GM21390 (cell line): ENCODE measurements around the gene TOR2A.
"Not testable (repeated sequence)": the region's sequence is repeated elsewhere in the genome, so short reads cannot be mapped to it uniquely, and the experiment has no call there.

Experiments used
- ATAC-seq: cut with Tn5 transposase; IDR thresholded peaks from one replicate; pipeline ENCODE4 v1.9.1; 2021; ENCODE audit not compliant: unreplicated experiment

TOR2A gene

GRCh38 chr9:127734747-127735529, at the start of gene TOR2A:
TOR2A (minus strand) TSS chr9:127735294; CDS start chr9:127735270, 24 bp downstream.
- ATAC-seq = peak; percentile 79

- no peak for ATAC-seq
Observed at GRCh38 chr9:127783111-127784008, 48.3 kb upstream of the TOR2A start.

GRCh38 chr9:127781806-127782205, 46.7 kb upstream of the TOR2A start:
- no peak for ATAC-seq

- not testable (repeated sequence) for ATAC-seq
Observed at GRCh38 chr9:127780909-127781308, 45.8 kb upstream of the TOR2A start.

- no peak for ATAC-seq
Observed at GRCh38 chr9:127780126-127780885, 45.2 kb upstream of the TOR2A start.

GRCh38 chr9:127779136-127779981, 44.3 kb upstream of the TOR2A start:
- peak; percentile 44 for ATAC-seq

GRCh38 chr9:127778280-127779135, 43.4 kb upstream of the TOR2A start, which contains the start of gene SH2D3C:
SH2D3C (minus strand) TSS chr9:127778666; CDS start chr9:127778627, 39 bp downstream.
- peak; percentile 43 for ATAC-seq

GRCh38 chr9:127777368-127777980, 42.4 kb upstream of the TOR2A start:
- no peak for ATAC-seq

- no peak for ATAC-seq
Observed at GRCh38 chr9:127776924-127777289, 41.8 kb upstream of the TOR2A start.

GRCh38 chr9:127776195-127776923, 41.3 kb upstream of the TOR2A start:
- no peak for ATAC-seq

GRCh38 chr9:127773981-127774380, 38.9 kb upstream of the TOR2A start:
- ATAC-seq = no peak

GRCh38 chr9:127773272-127773671, 38.2 kb upstream of the TOR2A start:
- ATAC-seq = no peak

GRCh38 chr9:127772603-127773002, 37.5 kb upstream of the TOR2A start:
- ATAC-seq = no peak

- ATAC-seq = no peak
Observed at GRCh38 chr9:127771570-127772189, 36.6 kb upstream of the TOR2A start.

- ATAC-seq = peak; percentile 81
Observed at GRCh38 chr9:127770905-127771569, 35.9 kb upstream of the TOR2A start.

- no peak for ATAC-seq
Observed at GRCh38 chr9:127770583-127770904, 35.5 kb upstream of the TOR2A start.

- no peak for ATAC-seq
Observed at GRCh38 chr9:127769929-127770582, 35.0 kb upstream of the TOR2A start.
